Keratinocyte (primary cell): ENCODE measurements around the gene TBL2.
A peak's percentile ranks its signal among the peaks of the same experiment; 100 is the strongest.

Source experiments
- CTCF ChIP-seq, 3 experiments: IDR thresholded peaks in 1 of 3; conservative IDR thresholded peaks in 1 of 3; optimal IDR thresholded peaks in 1 of 3; 2 replicates in 2 of 3; 3 replicates in 1 of 3; pipeline versions ENCODE3 to v1.5.1; 2011; ENCODE audit warnings: low read length in 3 of 3, mild to moderate bottlenecking in 3 of 3, moderate library complexity in 2 of 3, control low read depth in 1 of 3, inconsistent platforms in 1 of 3; ENCODE audit not compliant: insufficient read depth in 2 of 3; ENCODE audit errors: extremely low read depth in 1 of 3
- EZH2 ChIP-seq: IDR thresholded peaks from one replicate; pipeline ENCODE4 v1.6.1; 2012; ENCODE audit warnings: inconsistent platforms, mild to moderate bottlenecking, low read length, moderate library complexity

- peak; percentile 72 for TF ChIP-seq EZH2
- no peak for TF ChIP-seq CTCF (optimal IDR thresholded peaks at IDR 0.05 in 1 of 3, IDR thresholded peaks at IDR 0.05 in 1 of 3, conservative IDR thresholded peaks at IDR 0.05 in 1 of 3; ENCODE audit: extremely low read depth in 1 of 3, insufficient read depth in 2 of 3, low read length in 3 of 3)
Measured at GRCh38 chr7:73622909-73623797, 44.8 kb upstream of the TBL2 start.
